Activated gamma-delta T cell treated with Interleukin-2 at 50 U/mL for 16 hours (primary cell): Measurements from ENCODE around the gene IFITM10.

ENCODE experiments used
- DNase-seq: peaks from one replicate; pipeline ENCODE4 v3.0.0-alpha.2; 2020

Gene IFITM10

GRCh38 chr11:1736447-1736992 is 13.9 kb downstream of the IFITM10 start:
- DNase-seq = no peak

DNA sequence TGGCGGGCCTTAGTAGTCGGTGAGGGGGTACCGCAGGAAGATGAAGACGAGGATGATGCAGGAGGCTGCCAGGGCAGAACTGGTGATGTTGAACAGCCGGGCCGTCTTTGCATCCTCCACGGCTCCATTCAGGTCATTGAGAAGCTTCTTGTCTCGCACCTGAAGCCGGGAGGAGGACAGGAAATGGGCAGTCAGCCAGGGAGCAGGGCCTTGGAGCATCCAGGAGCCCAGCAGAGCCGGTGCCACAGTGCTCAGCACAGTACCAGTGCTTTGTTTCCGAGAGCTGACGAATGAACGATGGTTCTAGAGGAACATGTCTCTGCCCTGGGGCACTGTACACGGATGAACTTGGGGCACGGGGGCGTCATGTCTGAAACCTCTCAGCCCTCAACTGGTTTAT is 15.1 kb downstream of the IFITM10 start:
- DNase-seq = no peak

DNA sequence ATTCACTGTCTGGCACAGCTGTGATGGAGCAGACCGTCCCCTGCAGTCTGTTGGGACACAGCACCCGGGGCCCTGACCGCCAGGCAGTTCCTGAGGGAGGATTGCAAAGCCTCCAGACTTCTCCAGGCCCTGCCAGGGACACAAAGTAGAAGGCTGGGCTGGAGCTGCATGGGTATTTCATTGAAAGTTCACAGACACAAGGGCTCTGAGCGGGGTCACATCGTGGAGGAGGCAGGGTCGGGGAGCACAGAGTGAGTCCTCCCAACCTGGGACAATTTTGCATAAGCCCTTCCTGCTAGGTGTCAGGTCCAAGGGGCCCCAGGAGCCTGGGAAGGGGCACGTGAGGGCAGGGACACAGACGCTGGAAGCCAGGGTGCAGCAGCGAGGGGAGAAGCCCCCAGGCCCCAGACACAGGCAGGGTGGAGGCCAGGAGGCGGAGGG is 15.7 kb downstream of the IFITM10 start:
- DNase-seq = no peak

DNA sequence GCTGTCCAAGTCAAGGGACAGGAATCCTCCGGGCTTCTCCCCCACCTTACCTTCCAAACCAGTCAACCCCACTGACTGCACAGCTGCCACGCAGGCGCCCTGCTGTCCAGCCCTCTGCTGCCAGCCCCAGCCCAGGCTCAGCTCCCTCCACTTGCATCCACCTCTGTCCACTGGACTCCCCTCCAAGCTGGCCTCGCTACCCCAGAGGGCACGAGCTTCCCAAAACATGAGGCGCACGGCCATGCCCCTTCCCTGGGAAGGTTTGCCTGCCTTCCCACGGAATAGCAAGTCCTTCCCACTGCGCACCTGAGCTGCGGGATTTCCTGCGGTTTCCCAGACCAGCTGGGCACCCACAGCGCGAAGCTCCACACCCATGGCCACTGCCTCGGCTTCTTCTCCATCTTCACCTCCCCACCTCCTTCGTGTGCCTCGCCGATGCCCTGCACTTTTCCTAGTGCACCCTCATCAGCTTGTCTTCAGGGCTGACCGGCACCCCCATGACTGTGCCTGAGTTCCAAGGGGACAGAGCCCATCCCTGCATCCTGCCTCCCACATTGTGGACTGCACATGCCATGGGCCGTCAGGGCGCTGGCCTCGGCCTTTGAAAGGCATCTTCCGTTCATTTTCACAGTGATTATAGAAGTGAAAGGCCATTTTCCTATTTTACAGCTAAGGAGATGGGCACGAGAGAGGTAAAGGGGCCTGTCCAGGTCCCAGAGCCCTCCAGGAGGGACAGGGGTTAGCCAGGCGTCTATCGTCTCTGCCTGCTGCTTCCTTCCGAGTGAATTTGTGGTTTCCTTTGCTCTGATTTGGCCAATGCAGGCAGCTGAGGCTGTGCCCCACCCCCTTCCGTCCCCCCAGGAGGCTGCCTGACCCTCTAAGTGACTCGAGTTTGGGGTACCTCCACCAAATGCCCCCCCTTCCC is 16.4 kb downstream of the IFITM10 start:
- DNase-seq = no peak

GRCh38 chr11:1733009-1733715 is 17.2 kb downstream of the IFITM10 start:
- DNase-seq = no peak

DNA sequence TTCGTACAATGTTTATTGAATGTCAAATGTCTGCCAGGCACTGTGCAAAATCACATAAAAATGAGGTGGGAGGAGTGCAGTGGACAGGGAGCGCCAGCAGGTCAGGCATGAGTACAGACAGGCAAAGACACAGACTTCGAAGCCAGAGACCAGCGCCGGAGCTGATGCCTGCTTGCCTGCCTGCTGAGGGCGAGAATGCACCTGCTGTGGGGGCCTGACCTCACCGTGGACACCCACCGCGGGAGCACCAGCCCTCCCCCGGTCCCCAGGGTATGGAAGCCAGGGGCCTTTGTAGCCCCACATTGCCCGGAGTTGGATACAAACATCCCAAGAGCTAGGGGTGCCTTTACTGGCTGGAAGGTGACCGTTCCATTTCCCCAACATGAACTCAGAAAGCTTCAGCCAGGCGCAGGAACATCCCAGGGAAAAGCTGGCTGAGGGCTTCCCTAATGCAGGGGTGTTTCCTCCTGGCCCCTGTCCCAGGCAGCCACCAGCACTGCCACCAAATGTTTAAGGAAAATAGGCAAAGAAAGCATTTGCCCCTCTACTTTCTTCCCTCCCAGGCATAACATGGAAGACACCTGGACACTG is 17.9 kb downstream of the IFITM10 start:
- DNase-seq = no peak

- DNase-seq = no peak
Observed at GRCh38 chr11:1731451-1732059, 18.8 kb downstream of the IFITM10 start.

DNA sequence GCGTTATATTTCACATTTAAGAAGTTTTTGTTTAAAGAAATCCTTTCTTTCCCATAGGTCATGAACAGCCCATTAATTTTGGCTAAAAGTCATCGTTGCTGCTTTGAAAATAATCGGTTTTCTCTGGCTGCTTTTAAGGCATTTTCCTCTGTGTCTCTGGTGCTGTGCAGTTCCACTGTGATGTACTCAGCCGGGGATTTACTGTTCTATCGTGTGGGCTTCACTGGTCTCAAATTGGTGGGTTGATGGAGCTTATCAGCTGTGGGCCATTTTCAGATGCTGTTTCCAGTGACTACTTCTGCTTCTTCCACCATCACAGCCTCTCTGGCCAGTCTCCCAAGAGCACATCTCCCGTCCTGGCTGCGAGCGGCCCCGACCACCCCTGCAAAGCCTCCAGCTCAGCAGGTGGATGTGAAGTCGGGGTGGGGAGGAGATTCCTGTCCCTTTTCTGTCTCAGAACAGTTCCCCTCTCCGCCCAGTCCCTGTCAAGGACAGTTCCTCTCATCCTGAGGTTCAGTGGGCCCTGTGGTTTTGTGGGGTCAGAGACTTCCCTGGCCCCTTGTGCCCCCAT is 20.3 kb downstream of the IFITM10 start:
- no peak for DNase-seq

GRCh38 chr11:1729692-1730011 is 20.7 kb downstream of the IFITM10 start:
- DNase-seq = no peak

DNA sequence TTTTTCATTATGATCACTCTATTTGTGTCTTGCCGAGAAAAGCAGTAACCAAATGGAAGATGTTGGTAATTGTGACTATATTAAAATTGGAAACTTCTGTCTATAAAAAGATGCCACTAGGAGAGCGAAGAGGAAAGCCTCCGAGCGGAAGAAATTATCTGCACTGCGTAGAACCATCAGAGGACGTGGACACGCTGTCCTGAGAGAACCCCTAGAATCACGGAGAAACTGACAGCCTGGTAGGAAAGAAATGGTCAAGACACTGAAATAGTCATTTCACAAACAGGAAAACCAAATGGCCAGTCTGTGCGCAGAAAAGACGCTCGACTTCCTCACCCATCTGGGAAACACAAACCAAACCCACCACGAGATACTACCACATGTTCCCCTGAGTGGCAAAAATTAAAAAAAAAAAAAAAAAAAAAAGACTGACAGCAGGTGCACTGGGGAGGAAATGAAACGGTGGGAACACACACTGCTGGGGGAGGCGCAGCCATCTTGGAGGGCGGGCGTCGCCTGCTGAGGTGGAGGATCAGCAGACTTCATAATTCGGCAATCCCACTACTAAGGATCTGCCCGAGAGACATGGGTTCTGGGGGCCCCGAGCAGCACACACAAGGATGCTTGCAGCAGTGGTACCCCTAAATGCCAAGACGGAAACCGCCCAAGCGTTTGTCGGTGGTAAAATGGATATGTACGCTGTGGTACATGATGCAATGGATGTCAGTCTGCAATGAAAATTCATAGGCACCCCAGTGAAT is 21.3 kb downstream of the IFITM10 start:
- no peak for DNase-seq

GRCh38 chr11:1728301-1728700 is 22.1 kb downstream of the IFITM10 start:
- no peak for DNase-seq

GRCh38 chr11:1727861-1728260 is 22.5 kb downstream of the IFITM10 start:
- no peak for DNase-seq

- DNase-seq = no peak
Observed at GRCh38 chr11:1727096-1727690, 23.2 kb downstream of the IFITM10 start.

DNA sequence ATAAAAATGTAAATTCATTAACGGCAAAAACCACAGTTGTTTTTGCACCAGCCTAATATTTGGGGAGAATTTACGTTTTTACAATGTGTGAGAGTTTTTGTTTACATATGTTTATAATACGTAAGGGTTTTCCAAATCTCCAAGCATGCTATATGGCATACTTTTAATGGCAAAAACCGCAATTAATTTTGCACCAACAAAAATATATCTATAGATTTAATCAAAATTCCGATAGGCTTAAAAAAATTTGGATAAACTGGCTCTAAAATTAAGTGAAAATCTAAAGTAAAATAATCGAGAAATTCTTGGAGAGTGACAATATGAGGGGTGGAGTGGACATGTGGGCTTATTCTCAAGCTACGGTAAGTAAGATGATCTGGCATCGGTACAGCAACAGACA is 30.6 kb downstream of the IFITM10 start:
- DNase-seq = no peak

GRCh38 chr11:1718326-1718725 is 32.1 kb downstream of the IFITM10 start:
- DNase-seq = no peak

DNA sequence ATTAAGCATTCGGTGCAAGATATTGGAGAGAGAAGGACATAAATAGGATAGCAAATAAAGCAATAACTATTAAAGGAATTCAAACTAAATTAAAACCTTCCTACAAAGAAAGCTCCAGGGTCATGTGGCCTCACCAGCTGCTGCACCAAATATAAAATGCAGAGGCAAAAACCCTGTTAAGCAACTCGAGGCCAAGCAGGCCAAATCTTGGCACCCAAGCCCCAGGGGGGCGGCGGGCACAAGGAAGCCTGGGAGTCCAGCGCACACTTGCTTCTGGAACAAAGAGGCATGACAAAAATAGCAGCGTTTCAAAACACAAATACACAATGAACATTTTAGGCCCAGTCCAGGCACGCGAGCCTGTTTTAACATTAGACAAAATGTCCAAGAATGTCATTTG is 32.6 kb downstream of the IFITM10 start:
- DNase-seq = no peak

GRCh38 chr11:1714908-1715885 is 35.2 kb downstream of the IFITM10 start:
- no peak for DNase-seq

GRCh38 chr11:1708716-1709115 is 41.7 kb downstream of the IFITM10 start:
- DNase-seq = no peak

DNA sequence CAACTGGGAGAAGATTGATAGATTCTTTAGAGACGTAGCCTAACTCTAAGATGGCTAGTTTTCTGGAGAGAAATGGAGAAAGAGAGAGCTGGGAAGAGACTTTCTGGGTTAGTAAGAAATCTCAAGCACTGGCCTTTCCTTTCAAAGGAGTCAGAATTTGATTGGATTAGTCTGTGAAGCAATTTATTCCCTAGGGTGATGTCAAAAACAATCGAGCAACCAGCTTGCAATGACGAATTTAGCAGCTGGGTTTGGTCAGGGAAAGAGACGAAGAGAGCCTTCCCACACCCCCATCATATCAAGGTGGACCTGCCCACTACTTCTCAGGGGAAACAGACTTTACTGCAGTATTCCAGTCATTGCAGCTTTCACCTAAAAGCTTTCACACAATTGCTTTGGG is 42.6 kb downstream of the IFITM10 start:
- DNase-seq = no peak

DNA sequence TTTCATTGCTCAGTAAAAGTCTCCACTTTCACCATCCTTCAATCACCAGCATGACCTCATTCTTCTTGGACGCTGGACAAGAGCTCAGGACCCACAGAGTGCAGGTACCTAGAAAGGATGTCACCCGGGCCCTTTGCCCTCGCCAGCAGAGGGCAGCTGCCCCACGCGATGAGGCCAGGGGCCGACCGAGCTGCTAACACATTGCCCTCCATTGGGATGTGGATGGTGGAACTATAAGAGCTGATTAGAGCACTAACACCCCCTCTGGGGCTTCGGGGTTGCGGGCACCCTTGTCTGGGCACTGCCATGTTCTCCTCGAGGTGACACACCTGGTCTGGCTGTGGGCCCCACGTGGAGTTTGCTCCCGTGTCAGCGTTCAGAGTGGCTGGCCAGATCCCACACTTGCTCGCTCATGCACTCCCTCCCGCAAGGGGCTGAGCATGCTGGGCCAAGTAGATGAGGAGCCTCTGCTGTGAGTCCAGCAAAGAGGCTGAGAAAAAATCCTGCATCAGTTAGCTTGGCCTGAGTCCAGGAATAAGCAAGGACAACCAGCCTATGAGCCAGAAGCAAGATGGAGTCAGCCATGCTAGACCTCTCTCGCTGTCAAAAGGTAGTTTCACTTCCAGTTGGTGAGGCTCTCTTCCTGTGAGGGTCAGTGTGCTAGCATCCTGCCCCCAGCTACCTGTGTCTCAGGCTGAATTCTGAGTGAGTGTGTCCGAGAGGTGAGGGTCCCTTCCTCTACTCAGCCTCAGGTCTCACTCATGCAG is 43.6 kb downstream of the IFITM10 start:
- no peak for DNase-seq
